Endothelial cell of umbilical vein (primary cell): ENCODE data around the gene NCKAP5. TPM values are rescaled to one million over a fixed set of nuclear protein-coding genes. Genes with fewer than 3 reads are reported as not detected.

Experiments
- BruUV-seq: library from RNA; stranded (reverse); fragments of 400-500 nt; replicated peaks from 2 replicates; lab custom pipeline; 2021; lab: Mats Ljungman, UMichigan
- CTCF ChIA-PET: fragments of 300-600, 350-600 bp; sonication (Branson Sonifier 250); formaldehyde crosslinking; loops from one replicate; lab custom pipeline; 2021; ENCODE audit warnings: antibody characterized with exemption, inconsistent platforms; lab: Charles Lee
- POLR2A ChIA-PET: fragments of 300-600, 350-600 bp; sonication (Branson Sonifier 250); formaldehyde crosslinking; loops from one replicate; lab custom pipeline; 2021; ENCODE audit warnings: antibody characterized with exemption, inconsistent platforms; lab: Charles Lee
- DNase-seq: peaks from one replicate; pipeline ENCODE4 v3.0.0-alpha.2; 2011; ENCODE audit warnings: low read depth, low spot score
- FAIRE-seq: peaks from 2 replicates; lab custom pipeline; 2011; peaks lifted over from hg19 to GRCh38; lab: Jason Lieb, UNC
- H2AFZ ChIP-seq: 2 replicates; pipeline ENCODE4 v1.6.0; 2012; ENCODE audit warnings: low read depth, low read length, control low read depth, inconsistent platforms
- H3K27ac ChIP-seq: 2 replicates; pipeline ENCODE4 v1.5.1; 2011; ENCODE audit warnings: low read depth, mild to moderate bottlenecking, control low read depth, low read length, moderate library complexity; ENCODE audit not compliant: insufficient read depth
- H3K27me3 ChIP-seq, 2 experiments: 2 replicates each; pipeline versions ENCODE4 v1.6.0 to v1.6.1; 2011; ENCODE audit warnings: low read length in 2 of 2, mixed read lengths in 1 of 2; ENCODE audit not compliant: control insufficient read depth in 2 of 2, insufficient read depth in 2 of 2
- H3K36me3 ChIP-seq, 2 experiments: 2 replicates in 1 of 2; 3 replicates in 1 of 2; pipeline ENCODE4 v1.5.1; 2011; ENCODE audit warnings: low read length in 2 of 2, mild to moderate bottlenecking in 1 of 2, moderate library complexity in 1 of 2; ENCODE audit not compliant: control insufficient read depth in 2 of 2, insufficient read depth in 2 of 2; ENCODE audit errors: extremely low read depth in 1 of 2
- H3K4me1 ChIP-seq: 3 replicates; pipeline ENCODE4 v1.5.1; 2011; ENCODE audit warnings: mild to moderate bottlenecking, low read length; ENCODE audit not compliant: control insufficient read depth, insufficient read depth; ENCODE audit errors: extremely low read depth
- H3K4me2 ChIP-seq: 2 replicates; pipeline ENCODE4 v1.6.1; 2011; ENCODE audit warnings: low read length, control low read depth, mixed read lengths; ENCODE audit not compliant: insufficient read depth
- H3K4me3 ChIP-seq, 3 experiments: fragments of 200-600 bp in 1 of 3; sonication (generic), shearing (Covaris generic) in 1 of 3; replicated peaks in 1 of 3; 2 replicates each; pipeline ENCODE4 v1.5.1; 2011 to 2016; ENCODE audit warnings: control low read depth in 3 of 3, low read length in 3 of 3, mild to moderate bottlenecking in 2 of 3, inconsistent platforms in 1 of 3, low read depth in 1 of 3, moderate library complexity in 1 of 3; ENCODE audit not compliant: insufficient read depth in 1 of 3
- H3K79me2 ChIP-seq: 2 replicates; pipeline ENCODE4 v1.6.0; 2012; ENCODE audit warnings: low read length, inconsistent platforms; ENCODE audit not compliant: control insufficient read depth, insufficient read depth
- H3K9ac ChIP-seq: replicated peaks from 2 replicates; pipeline ENCODE3; 2011; ENCODE audit warnings: low read length, control low read depth; ENCODE audit not compliant: insufficient read depth; ENCODE audit errors: extremely low read depth
- H3K9me1 ChIP-seq: replicated peaks from 3 replicates; pipeline ENCODE4 v1.6.0; 2011; ENCODE audit warnings: mild to moderate bottlenecking, low read length; ENCODE audit not compliant: control insufficient read depth, insufficient read depth; ENCODE audit errors: extremely low read depth
- H3K9me3 ChIP-seq: replicated peaks from 2 replicates; pipeline ENCODE4 v1.5.1; 2012; ENCODE audit warnings: low read length, inconsistent platforms; ENCODE audit not compliant: control insufficient read depth, insufficient read depth
- H4K20me1 ChIP-seq: replicated peaks from 2 replicates; pipeline ENCODE3; 2011; ENCODE audit warnings: mild to moderate bottlenecking, low read length; ENCODE audit not compliant: control insufficient read depth, insufficient read depth; ENCODE audit errors: extremely low read depth
- EZH2 ChIP-seq: IDR thresholded peaks from 2 replicates; pipeline ENCODE4 v1.6.1; 2012; ENCODE audit warnings: borderline replicate concordance, low read depth, mild to moderate bottlenecking, moderate library complexity, low read length, inconsistent platforms; ENCODE audit not compliant: severe bottlenecking
- GATA2 ChIP-seq: IDR thresholded peaks from 2 replicates; pipeline ENCODE4 v1.7.0; 2011; ENCODE audit warnings: low read depth, mild to moderate bottlenecking, moderate library complexity, mixed read lengths, low read length; ENCODE audit not compliant: insufficient read length, insufficient read depth
- MYC ChIP-seq: IDR thresholded peaks from one replicate; pipeline ENCODE4 v1.6.1; 2011; ENCODE audit warnings: mild to moderate bottlenecking, low read depth, low read length
- POLR2A ChIP-seq: IDR thresholded peaks from 2 replicates; pipeline ENCODE4 v1.6.1; 2012; ENCODE audit warnings: low read depth, mild to moderate bottlenecking, control low read depth, low read length
- dilution Hi-C: fragments of 300-500 bp; cut with MboI; formaldehyde crosslinking; loops from one replicate; pipeline ENCODE4 v1.15.0; 2019; ENCODE audit warnings: low sequenced_read_pairs; ENCODE audit not compliant: extremely low pct_ligation_motif_present
- intact Hi-C: fragments of 100-400 bp; cut with micrococcal nuclease; formaldehyde crosslinking; loops from one replicate; pipeline ENCODE4 v1.10.0; 2022
- polyA plus RNA-seq, 4 experiments: library from polyadenylated mRNA; depleted of rRNA in 3 of 4; stranded (reverse) in 3 of 4; unstranded in 1 of 4; fragments of >200 nt; gene quantifications; 2 replicates each; pipeline versions ENCODE4 v1.2.1 to v1.2.3, GENCODE V29; 2011 to 2012; ENCODE audit warnings: missing spikeins in 1 of 4
- total RNA-seq: library from RNA; stranded (reverse); gene quantifications from 2 replicates; pipeline ENCODE4 v1.2.3, GENCODE V29; 2021

NCKAP5 gene
- total and polyA plus RNA-seq, 2 donors (not counting 3 experiments of a cell fraction or from before 2014, with no cell fraction given), result 0.47 to 3.3 TPM

GRCh38 chr2:133364636-133365035 lies 203.6 kb downstream of the NCKAP5 start:
- FAIRE-seq, result no peak
- no peak overlapping the region for H3K4me2 ChIP-seq
- dilution Hi-C loops, result no loop called here

GRCh38 chr2:133363884-133364283 lies 204.4 kb downstream of the NCKAP5 start:
- H3K36me3 ChIP-seq, result no peaks in the 10 kb centered on the region
- ChIA-PET CTCF (no interaction called here), POLR2A (no interaction called here)
- no peak overlapping the region for H3K4me2 ChIP-seq
- H3K4me1 ChIP-seq, result no peaks in the 10 kb centered on the region
- H3K4me3 ChIP-seq, result no peak overlapping the region
- DNase-seq (no peak), FAIRE-seq (no peak)
- H2AFZ ChIP-seq, result no peak overlapping the region
- H3K9me1 ChIP-seq, result no peaks in the 10 kb centered on the region
- H3K27ac ChIP-seq, result no peak overlapping the region
- no peaks in the 10 kb centered on the region for H4K20me1 ChIP-seq
- intact Hi-C loops, result no loop called here
- no peaks in the 10 kb centered on the region for H3K79me2 ChIP-seq
- no peak for TF ChIP-seq POLR2A
- H3K9me3 ChIP-seq, result no peaks in the 10 kb centered on the region
- H3K9ac ChIP-seq, result no peak overlapping the region
- H3K27me3 ChIP-seq, result no peaks in the 10 kb centered on the region
- dilution Hi-C loops, result no loop called here
- BruUV-seq, result no TSS peak

More at GRCh38 chr2:133364636-133365035, 203.6 kb downstream of the NCKAP5 start:
- no peak for TF ChIP-seq MYC
- no peak for TF ChIP-seq EZH2
- TF ChIP-seq GATA2, result no peak
- no peak for DNase-seq
- no peak overlapping the region for H3K9ac ChIP-seq
- no peak overlapping the region for H3K27ac ChIP-seq
- intact Hi-C loops, result no loop called here
- no peak overlapping the region for H3K4me3 ChIP-seq
- POLR2A ChIA-PET, result no interaction called here
- no peaks in the 10 kb centered on the region for H3K9me1 ChIP-seq
- no peaks in the 10 kb centered on the region for H3K4me1 ChIP-seq
- CTCF ChIA-PET, result no interaction called here
- H4K20me1 ChIP-seq, result no peaks in the 10 kb centered on the region
- no peaks in the 10 kb centered on the region for H3K79me2 ChIP-seq
- H3K27me3 ChIP-seq, result no peaks in the 10 kb centered on the region
- H3K36me3 ChIP-seq, result no peaks in the 10 kb centered on the region
- H2AFZ ChIP-seq, result no peak overlapping the region
- H3K9me3 ChIP-seq, result no peaks in the 10 kb centered on the region
- no TSS peak for BruUV-seq
